SK-N-MC (cell line): ENCODE measurements around the gene DIP2C.

Experiments used
- EZH2 ChIP-seq: fragments of 200-600 bp; sonication (generic); IDR thresholded peaks from one replicate; pipeline ENCODE4 v1.6.1; 2017; ENCODE audit warnings: antibody characterized with exemption
- FOXP2 ChIP-seq: optimal IDR thresholded peaks from 2 replicates; pipeline ENCODE3; 2011; ENCODE audit warnings: mild to moderate bottlenecking, moderate library complexity; ENCODE audit not compliant: insufficient read depth; ENCODE audit errors: extremely low read length, control extremely low read depth
- POLR2AphosphoS5 ChIP-seq: IDR thresholded peaks from 2 replicates; pipeline ENCODE4 v1.6.1; 2012; ENCODE audit warnings: mild to moderate bottlenecking, low read depth, low read length, borderline replicate concordance

- TF ChIP-seq POLR2AphosphoS5 (no peak), EZH2 (no peak), FOXP2 (no peak)
Observed at GRCh38 chr10:383519-383918, 305.9 kb downstream of the DIP2C start.
